Peyer's patch (tissue), 4 donors: ENCODE results near the gene FAR1.

Source experiments
- POLR2A ChIP-seq, 2 donors: fragments of 450-650 bp; IDR thresholded peaks; one replicate each; pipeline ENCODE4 v1.5.1; 2017; ENCODE audit warnings: antibody characterized with exemption in 2 of 2, mild to moderate bottlenecking in 2 of 2, moderate library complexity in 2 of 2
- TF ChIP-seq, protein P1 (sequence below), 6 experiments: fragments of 450-650 bp in 4 of 6; fragments of 200-600 bp in 2 of 6; sonication (generic) in 1 of 6; IDR thresholded peaks; one replicate each; pipeline ENCODE4 v1.5.1; 2017 to 2019; ENCODE audit warnings: antibody characterized with exemption in 6 of 6, mild to moderate bottlenecking in 3 of 6, moderate library complexity in 1 of 6

DNA sequence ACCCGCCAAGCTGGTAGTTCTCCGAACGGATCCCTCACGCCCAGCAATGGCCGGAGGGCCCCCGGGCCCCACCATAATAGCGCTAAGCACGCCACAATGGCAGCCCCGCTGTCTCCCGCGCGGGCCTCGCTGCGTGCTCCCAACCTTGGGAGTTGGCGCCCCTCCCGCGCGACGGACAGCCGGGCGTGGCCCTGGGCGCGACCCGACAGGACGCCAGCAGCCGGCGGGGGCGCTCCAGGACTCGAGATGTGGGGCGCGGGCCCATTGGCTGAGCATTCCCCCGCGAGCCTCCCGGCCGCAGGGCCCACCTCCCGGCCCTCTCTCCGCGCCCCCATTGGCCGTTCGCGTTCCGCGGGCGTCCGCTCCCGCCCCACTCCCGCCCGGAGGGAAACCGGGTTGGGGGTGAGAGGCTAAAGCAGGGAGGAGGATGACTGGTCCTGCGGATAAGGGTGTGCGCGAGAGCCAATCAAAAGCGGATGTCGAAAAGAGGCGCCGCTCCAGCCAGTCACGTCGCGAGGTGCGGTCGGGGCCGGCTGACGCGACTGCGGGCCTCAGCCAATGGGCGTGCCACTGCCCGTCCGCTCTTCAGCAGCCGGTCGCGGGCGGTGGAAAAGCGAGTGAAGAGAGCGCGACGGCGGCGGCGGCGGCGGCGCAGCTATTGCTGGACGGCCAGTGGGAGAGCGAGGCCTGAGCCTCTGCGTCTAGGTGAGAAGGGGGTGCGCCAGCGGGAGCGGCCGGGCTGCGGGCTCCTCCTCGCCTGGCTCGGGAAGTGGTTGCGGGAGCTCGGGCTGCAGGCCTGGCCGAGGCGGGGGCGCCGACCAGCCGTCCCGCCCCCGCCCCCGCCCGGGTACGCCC, at the start of gene FAR1:
- TF ChIP-seq, protein P1, sequence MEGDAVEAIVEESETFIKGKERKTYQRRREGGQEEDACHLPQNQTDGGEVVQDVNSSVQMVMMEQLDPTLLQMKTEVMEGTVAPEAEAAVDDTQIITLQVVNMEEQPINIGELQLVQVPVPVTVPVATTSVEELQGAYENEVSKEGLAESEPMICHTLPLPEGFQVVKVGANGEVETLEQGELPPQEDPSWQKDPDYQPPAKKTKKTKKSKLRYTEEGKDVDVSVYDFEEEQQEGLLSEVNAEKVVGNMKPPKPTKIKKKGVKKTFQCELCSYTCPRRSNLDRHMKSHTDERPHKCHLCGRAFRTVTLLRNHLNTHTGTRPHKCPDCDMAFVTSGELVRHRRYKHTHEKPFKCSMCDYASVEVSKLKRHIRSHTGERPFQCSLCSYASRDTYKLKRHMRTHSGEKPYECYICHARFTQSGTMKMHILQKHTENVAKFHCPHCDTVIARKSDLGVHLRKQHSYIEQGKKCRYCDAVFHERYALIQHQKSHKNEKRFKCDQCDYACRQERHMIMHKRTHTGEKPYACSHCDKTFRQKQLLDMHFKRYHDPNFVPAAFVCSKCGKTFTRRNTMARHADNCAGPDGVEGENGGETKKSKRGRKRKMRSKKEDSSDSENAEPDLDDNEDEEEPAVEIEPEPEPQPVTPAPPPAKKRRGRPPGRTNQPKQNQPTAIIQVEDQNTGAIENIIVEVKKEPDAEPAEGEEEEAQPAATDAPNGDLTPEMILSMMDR (IDR thresholded peaks at IDR 0.05): peak in 5 of 6 experiments; percentile 54 to 85 (median 74)
- peak; percentile 78 to 87 for TF ChIP-seq POLR2A (IDR thresholded peaks at IDR 0.05)
